Hippocampal formation (tissue), 2 donors: Measurements from ENCODE around the gene ZNF609.

ENCODE experiments used
- DNase-seq, 2 donors: peaks; one replicate each; lab custom pipeline; 2025; lab: John Stamatoyannopoulos, UW

The ZNF609 gene

GRCh38 chr15:64460206-64460723 is at the start of gene ZNF609:
Gene ZNF609, plus strand, starts transcription at chr15:64460578. Its CDS starts 38,842 bp downstream, at chr15:64499420.
- peak; percentile 87 to 88 for DNase-seq

- no peak for DNase-seq
These were observed 48.2 kb upstream of the ZNF609 start for GRCh38 chr15:64412216-64412615.

GRCh38 chr15:64422697-64423096 is 37.7 kb upstream of the ZNF609 start:
- no peak for DNase-seq

- DNase-seq: no peak
These were observed 36.4 kb upstream of the ZNF609 start for GRCh38 chr15:64423970-64424369.

- DNase-seq: no peak
These were observed 35.2 kb upstream of the ZNF609 start for GRCh38 chr15:64425221-64425620.

GRCh38 chr15:64426845-64427465 is 33.4 kb upstream of the ZNF609 start:
- DNase-seq: peak in 1 of 2 donors; percentile 58

- DNase-seq: no peak
These were observed 30.9 kb upstream of the ZNF609 start for GRCh38 chr15:64429448-64429847.

GRCh38 chr15:64430000-64430735 is 30.2 kb upstream of the ZNF609 start:
- DNase-seq: no peak

- DNase-seq: no peak
These were observed 22.4 kb upstream of the ZNF609 start for GRCh38 chr15:64437982-64438381.

- DNase-seq: no peak
These were observed 21.5 kb upstream of the ZNF609 start for GRCh38 chr15:64438653-64439447.

- DNase-seq: no peak
These were observed 18.5 kb upstream of the ZNF609 start for GRCh38 chr15:64441852-64442251.

GRCh38 chr15:64443016-64443415 is 17.4 kb upstream of the ZNF609 start:
- DNase-seq: no peak

GRCh38 chr15:64443747-64444621 is 16.4 kb upstream of the ZNF609 start:
- DNase-seq: no peak

GRCh38 chr15:64444836-64445235 is 15.5 kb upstream of the ZNF609 start:
- DNase-seq: no peak

- DNase-seq: no peak
These were observed 12.7 kb upstream of the ZNF609 start for GRCh38 chr15:64447536-64448315.

GRCh38 chr15:64452988-64453688 is 7.2 kb upstream of the ZNF609 start:
- peak; percentile 46 to 49 for DNase-seq

GRCh38 chr15:64453689-64454037 is 6.7 kb upstream of the ZNF609 start:
- no peak for DNase-seq

- DNase-seq: no peak
These were observed 6.1 kb upstream of the ZNF609 start for GRCh38 chr15:64454282-64454681.

- DNase-seq: no peak
These were observed 4.4 kb upstream of the ZNF609 start for GRCh38 chr15:64455961-64456371.

GRCh38 chr15:64456634-64457108 is 3.7 kb upstream of the ZNF609 start:
- no peak for DNase-seq
